GM21619 (cell line): Measurements from ENCODE around the gene RAPSN.

Source experiments
- ATAC-seq: cut with Tn5 transposase; IDR thresholded peaks from one replicate; pipeline ENCODE4 v1.9.1; 2021; ENCODE audit not compliant: unreplicated experiment

Gene RAPSN

GRCh38 chr11:47448566-47449427 lies at the start of gene RAPSN:
RAPSN (minus strand) TSS chr11:47449136; CDS start chr11:47448964, 172 bp downstream.
- no peak for ATAC-seq

- ATAC-seq: no peak
These were observed 49.2 kb upstream of the RAPSN start for GRCh38 chr11:47498149-47498548.

- ATAC-seq: no peak
These were observed 47.9 kb upstream of the RAPSN start for GRCh38 chr11:47496808-47497207.

- ATAC-seq: no peak
These were observed 46.9 kb upstream of the RAPSN start for GRCh38 chr11:47495856-47496217.

- no peak for ATAC-seq
These were observed 46.3 kb upstream of the RAPSN start for GRCh38 chr11:47495011-47495855.

DNA sequence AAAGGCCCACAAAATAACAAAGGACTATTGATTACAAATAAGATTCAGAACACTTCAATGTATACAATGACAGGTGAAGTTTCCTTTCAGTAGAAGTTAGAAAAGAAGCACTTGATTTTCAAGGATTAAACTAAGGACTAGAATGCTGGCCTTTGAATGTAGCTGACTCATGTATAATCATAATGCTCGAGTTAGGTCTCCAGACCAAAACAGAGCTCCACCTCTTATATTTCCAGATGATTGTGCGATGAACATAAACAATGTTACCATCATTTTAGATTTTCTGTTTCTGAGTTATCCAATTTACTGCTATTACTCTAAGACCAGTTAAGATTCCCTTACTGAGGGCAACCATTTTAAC lies 40.4 kb upstream of the RAPSN start:
- ATAC-seq: no peak

DNA sequence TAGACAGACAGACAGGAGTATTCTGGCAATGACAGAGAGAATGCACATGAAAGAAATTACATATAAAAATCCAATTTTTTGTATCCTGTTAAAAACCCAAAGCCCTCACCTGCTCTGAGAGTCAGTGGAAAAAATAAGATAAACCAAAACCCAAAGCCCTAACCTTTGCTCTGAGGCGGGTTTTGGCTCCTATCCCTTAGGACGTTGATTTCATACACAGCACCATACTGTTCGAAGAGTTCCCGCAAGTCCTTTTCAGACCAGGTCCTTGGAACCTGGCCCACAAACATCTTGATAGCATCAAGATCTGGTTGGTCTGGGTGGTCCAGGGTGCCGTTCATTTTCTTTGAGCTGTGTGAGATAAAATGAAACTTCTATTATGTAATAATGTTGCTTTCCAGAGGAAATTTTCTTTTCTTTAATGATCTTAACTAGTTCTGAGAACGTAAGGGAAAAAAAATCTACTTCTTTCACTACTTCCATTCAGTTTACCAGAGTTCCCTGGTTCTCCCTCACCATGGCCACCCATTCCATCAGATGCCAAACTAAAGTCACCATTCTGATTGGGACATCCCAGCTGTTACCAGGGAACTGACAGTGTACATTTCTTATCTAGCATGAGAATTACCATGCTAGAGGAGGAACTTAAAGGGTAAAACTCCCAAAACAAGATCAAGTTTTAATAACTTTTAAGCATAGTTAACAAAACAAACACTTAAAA lies 39.9 kb upstream of the RAPSN start:
- ATAC-seq: no peak

DNA sequence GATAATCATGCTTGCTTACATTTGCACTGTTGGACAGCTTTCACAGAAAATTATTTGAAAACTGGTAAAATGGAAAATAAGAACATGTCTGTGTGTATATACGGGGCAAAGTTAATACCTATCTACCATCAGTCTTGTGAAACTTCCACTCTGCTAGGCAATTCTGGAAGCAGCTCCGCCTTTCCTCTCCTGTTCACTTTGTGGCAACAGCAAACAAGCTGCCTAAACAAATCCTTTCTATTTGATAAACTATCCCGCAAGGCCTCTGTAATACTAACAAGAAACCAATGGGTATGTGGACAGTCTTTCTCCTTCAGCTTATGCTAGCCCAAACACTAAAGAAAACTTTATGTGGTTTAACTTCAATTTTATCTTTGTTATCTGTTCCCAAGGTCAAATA lies 39.2 kb upstream of the RAPSN start:
- no peak for ATAC-seq

GRCh38 chr11:47487421-47487820 lies 38.5 kb upstream of the RAPSN start:
- ATAC-seq: no peak

DNA sequence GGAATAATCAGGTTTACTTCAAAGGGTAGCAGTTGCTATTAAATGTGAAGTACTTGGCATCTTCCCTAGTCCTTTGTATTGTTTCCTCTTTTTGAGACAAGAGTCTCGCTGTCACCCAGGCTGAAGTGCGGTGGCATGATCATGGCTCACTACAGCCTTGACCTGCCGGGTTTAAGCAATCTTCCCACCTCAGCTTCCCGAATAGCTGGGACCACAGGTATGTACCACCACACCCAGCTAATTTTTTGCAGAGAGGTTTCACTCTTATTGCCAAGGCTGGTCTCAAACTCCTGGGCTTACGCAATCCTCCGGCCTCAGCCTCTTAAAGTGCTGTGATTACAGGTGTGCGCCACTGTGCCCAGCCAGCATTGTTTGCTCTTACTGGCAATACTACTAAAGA lies 36.2 kb upstream of the RAPSN start:
- no peak for ATAC-seq

DNA sequence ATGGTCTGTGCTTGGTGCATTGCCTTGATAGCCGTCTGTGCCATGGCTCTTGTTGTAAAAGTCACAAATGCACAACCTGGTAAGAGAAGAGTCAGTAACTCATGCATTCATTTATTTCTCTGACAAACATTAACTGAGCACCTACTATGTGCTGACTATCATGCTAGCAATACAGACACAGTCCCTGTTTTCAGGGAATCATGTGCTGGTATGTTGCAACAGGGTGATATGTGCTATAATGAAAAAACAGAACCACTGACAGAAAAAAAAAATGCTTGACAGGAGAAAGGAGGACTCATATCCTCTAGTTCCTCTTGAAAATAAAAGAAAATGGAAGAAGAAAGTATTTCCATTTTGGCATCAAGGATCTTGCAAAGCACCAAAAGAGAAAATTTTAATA lies 34.5 kb upstream of the RAPSN start:
- ATAC-seq: no peak

DNA sequence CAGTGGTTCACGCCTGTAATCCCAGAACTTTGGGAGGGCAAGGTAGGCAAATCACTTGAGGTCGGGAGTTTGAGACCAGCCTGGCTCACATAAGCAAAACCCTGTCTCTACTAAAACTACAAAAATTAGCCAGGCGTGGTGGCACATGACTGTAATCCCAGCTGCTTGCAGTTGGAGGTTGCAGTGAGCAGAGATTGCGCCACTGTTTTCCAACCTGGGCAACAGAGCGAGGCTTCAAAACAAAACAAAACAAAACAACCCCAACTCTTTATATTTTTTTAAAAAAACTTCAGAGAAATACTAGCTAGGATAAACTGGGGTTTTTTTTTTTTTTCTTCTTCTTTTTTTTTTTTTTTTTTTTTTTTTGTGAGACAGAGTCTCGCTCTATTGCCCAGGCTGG lies 31.8 kb upstream of the RAPSN start:
- ATAC-seq: no peak

DNA sequence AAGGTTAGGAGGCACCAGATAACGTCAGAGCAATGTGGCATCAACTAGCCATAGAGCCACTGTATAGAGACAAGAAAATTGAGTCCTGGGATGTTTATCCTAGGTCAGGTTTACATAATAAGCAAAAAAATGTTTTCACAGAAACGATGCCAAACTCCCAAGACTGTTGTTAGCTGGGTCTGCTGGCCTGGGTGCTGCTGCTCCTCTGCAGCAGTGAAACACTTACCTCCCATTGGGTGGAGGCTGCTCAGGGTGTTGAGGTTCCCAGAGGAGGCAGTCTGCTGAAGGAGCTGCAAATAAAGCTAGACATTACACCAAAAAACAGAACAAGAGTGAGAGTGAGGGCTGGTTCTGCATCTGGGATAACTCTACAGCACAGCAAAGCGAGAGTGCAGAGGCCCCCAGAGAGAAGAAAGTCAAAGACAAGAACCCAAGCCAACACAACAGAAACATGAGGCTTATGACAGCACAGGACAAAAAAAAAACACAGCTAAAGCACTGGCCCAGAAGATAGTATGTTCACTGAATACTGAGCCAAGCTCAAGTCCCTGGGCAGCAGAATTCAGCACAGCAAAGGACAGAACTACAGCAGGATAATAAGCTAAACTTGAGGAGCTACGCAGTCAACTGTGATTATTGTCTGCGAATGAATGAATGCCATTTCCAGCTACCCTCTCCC lies 29.9 kb upstream of the RAPSN start:
- no peak for ATAC-seq

- ATAC-seq: no peak
These were observed 28.8 kb upstream of the RAPSN start for GRCh38 chr11:47477753-47478152.

- ATAC-seq: no peak
These were observed 28.4 kb upstream of the RAPSN start for GRCh38 chr11:47477323-47477722.

GRCh38 chr11:47470671-47471070 lies 21.7 kb upstream of the RAPSN start:
- ATAC-seq: no peak

- no peak for ATAC-seq
These were observed 20.6 kb upstream of the RAPSN start for GRCh38 chr11:47469361-47470179.

- no peak for ATAC-seq
These were observed 19.8 kb upstream of the RAPSN start for GRCh38 chr11:47468598-47469214.

GRCh38 chr11:47467357-47467756 lies 18.4 kb upstream of the RAPSN start:
- ATAC-seq: no peak
